ENCODE measurements around the gene LMAN2L.

The LMAN2L gene

GRCh38 chr2:96769814-96770213 lies 29.9 kb upstream of the LMAN2L start:
- Histone ChIP-seq H3K27ac (ENCODE audit: low read length) (no peak overlapping the region), H3K9me3 (ENCODE audit: insufficient read depth, low read depth, low read length) (no peaks in the 10 kb centered on the region), H3K36me3 (ENCODE audit: insufficient read depth, low read depth, low read length) (no peaks in the 10 kb centered on the region), H3K4me1 (ENCODE audit: insufficient read depth, low read length) (no peaks in the 10 kb centered on the region), H3K27me3 (ENCODE audit: insufficient read depth, low read length) (no peaks in the 10 kb centered on the region), H3K4me3 (ENCODE audit: low read length) (no peak overlapping the region), H3K9ac (ENCODE audit: low read depth, low read length) (no peak overlapping the region)

GRCh38 chr2:96768083-96768561 lies 28.3 kb upstream of the LMAN2L start:
- peaks cover 11% of the 10 kb centered on the region; the same call in 1 of the 2 replicates for H3K4me1 ChIP-seq (ENCODE audit: insufficient read depth, low read length)
- no peak overlapping the region for H3K4me3 ChIP-seq (ENCODE audit: low read length)
- no peak overlapping the region; the same call in 1 of the 2 replicates for H3K9ac ChIP-seq (ENCODE audit: low read depth, low read length)

GRCh38 chr2:96767135-96767871 lies 27.4 kb upstream of the LMAN2L start:
- no peaks in the 10 kb centered on the region for H3K36me3 ChIP-seq (ENCODE audit: insufficient read depth, low read depth, low read length)
- no peak overlapping the region for H3K4me3 ChIP-seq (ENCODE audit: low read length)
- H3K27ac ChIP-seq (ENCODE audit: low read length), result no peak overlapping the region
- no peak overlapping the region for H3K9ac ChIP-seq (ENCODE audit: low read depth, low read length)
- no peaks in the 10 kb centered on the region for H3K9me3 ChIP-seq (ENCODE audit: insufficient read depth, low read depth, low read length)
- H3K4me1 ChIP-seq (ENCODE audit: insufficient read depth, low read length), result peaks cover 19% of the 10 kb centered on the region; the same call in 1 of the 2 replicates
- H3K27me3 ChIP-seq (ENCODE audit: insufficient read depth, low read length), result no peaks in the 10 kb centered on the region

More at GRCh38 chr2:96768083-96768561, 28.3 kb upstream of the LMAN2L start:
- no peaks in the 10 kb centered on the region for H3K36me3 ChIP-seq (ENCODE audit: insufficient read depth, low read depth, low read length)
- H3K27me3 ChIP-seq (ENCODE audit: insufficient read depth, low read length), result no peaks in the 10 kb centered on the region
- H3K9me3 ChIP-seq (ENCODE audit: insufficient read depth, low read depth, low read length), result no peaks in the 10 kb centered on the region
- H3K27ac ChIP-seq (ENCODE audit: low read length), result no peak overlapping the region

GRCh38 chr2:96764253-96764637 lies 24.4 kb upstream of the LMAN2L start:
- H3K9me3 ChIP-seq (ENCODE audit: insufficient read depth, low read depth, low read length), result no peaks in the 10 kb centered on the region
- no peak overlapping the region for H3K27ac ChIP-seq (ENCODE audit: low read length)
- peaks cover 11% of the 10 kb centered on the region; the same call in 1 of the 2 replicates for H3K27me3 ChIP-seq (ENCODE audit: insufficient read depth, low read length)
- peak overlapping the region; percentile 57 for H3K9ac ChIP-seq (ENCODE audit: low read depth, low read length)
- no peaks in the 10 kb centered on the region for H3K36me3 ChIP-seq (ENCODE audit: insufficient read depth, low read depth, low read length)
- peak overlapping the region; percentile 73 for H3K4me3 ChIP-seq (ENCODE audit: low read length)
- peaks cover 22% of the 10 kb centered on the region; the same call in 1 of the 2 replicates for H3K4me1 ChIP-seq (ENCODE audit: insufficient read depth, low read length)

- peak overlapping the region; percentile 57 for H3K9ac ChIP-seq (ENCODE audit: low read depth, low read length)
- peaks cover 11% of the 10 kb centered on the region; the same call in 1 of the 2 replicates for H3K27me3 ChIP-seq (ENCODE audit: insufficient read depth, low read length)
- peak overlapping the region; percentile 23 for H3K27ac ChIP-seq (ENCODE audit: low read length)
- no peaks in the 10 kb centered on the region for H3K36me3 ChIP-seq (ENCODE audit: insufficient read depth, low read depth, low read length)
- peaks cover 22% of the 10 kb centered on the region; the same call in 1 of the 2 replicates for H3K4me1 ChIP-seq (ENCODE audit: insufficient read depth, low read length)
- peak overlapping the region; percentile 73 for H3K4me3 ChIP-seq (ENCODE audit: low read length)
- no peaks in the 10 kb centered on the region for H3K9me3 ChIP-seq (ENCODE audit: insufficient read depth, low read depth, low read length)
Measured at GRCh38 chr2:96763511-96764252, 23.8 kb upstream of the LMAN2L start.

GRCh38 chr2:96762529-96763311 lies 22.9 kb upstream of the LMAN2L start:
- Histone ChIP-seq H3K27ac (ENCODE audit: low read length) (peak overlapping the region; percentile 23), H3K9me3 (ENCODE audit: insufficient read depth, low read depth, low read length) (no peaks in the 10 kb centered on the region), H3K9ac (ENCODE audit: low read depth, low read length) (peak overlapping the region; percentile 41), H3K36me3 (ENCODE audit: insufficient read depth, low read depth, low read length) (no peaks in the 10 kb centered on the region), H3K27me3 (ENCODE audit: insufficient read depth, low read length) (peaks cover 11% of the 10 kb centered on the region; the same call in 1 of the 2 replicates), H3K4me3 (ENCODE audit: low read length) (peak overlapping the region; percentile 73), H3K4me1 (ENCODE audit: insufficient read depth, low read length) (peaks cover 22% of the 10 kb centered on the region; the same call in 1 of the 2 replicates)

GRCh38 chr2:96760986-96761832 lies 21.3 kb upstream of the LMAN2L start:
- Histone ChIP-seq H3K9me3 (ENCODE audit: insufficient read depth, low read depth, low read length) (no peaks in the 10 kb centered on the region), H3K36me3 (ENCODE audit: insufficient read depth, low read depth, low read length) (no peaks in the 10 kb centered on the region), H3K27me3 (ENCODE audit: insufficient read depth, low read length) (peaks cover 11% of the 10 kb centered on the region; the same call in 1 of the 2 replicates), H3K4me3 (ENCODE audit: low read length) (peak overlapping the region; percentile 73), H3K4me1 (ENCODE audit: insufficient read depth, low read length) (peaks cover 22% of the 10 kb centered on the region; the same call in 1 of the 2 replicates), H3K27ac (ENCODE audit: low read length) (no peak overlapping the region), H3K9ac (ENCODE audit: low read depth, low read length) (peak overlapping the region; percentile 40; the same call in 1 of the 2 replicates)

GRCh38 chr2:96760036-96760985 lies 20.4 kb upstream of the LMAN2L start, which contains the start of gene CNNM4:
TSS of gene CNNM4 (plus strand) at chr2:96760902. CDS start at chr2:96761000, 98 bp downstream.
- H3K9ac ChIP-seq (ENCODE audit: low read depth, low read length), result peak within 1 kb of the TSS; percentile 69; the same call in 1 of the 2 replicates
- peaks cover 11% of the 10 kb centered on the region; the same call in 1 of the 2 replicates for H3K27me3 ChIP-seq (ENCODE audit: insufficient read depth, low read length)
- peak within 1 kb of the TSS; percentile 73 for H3K4me3 ChIP-seq (ENCODE audit: low read length)
- H3K27ac ChIP-seq (ENCODE audit: low read length), result no peak within 1 kb of the TSS
- H3K4me1 ChIP-seq (ENCODE audit: insufficient read depth, low read length), result peaks cover 22% of the 10 kb centered on the region; the same call in 1 of the 2 replicates
- no peaks in the 10 kb centered on the region for H3K36me3 ChIP-seq (ENCODE audit: insufficient read depth, low read depth, low read length)
- H3K9me3 ChIP-seq (ENCODE audit: insufficient read depth, low read depth, low read length), result no peaks in the 10 kb centered on the region

- peaks cover 11% of the 10 kb centered on the region; the same call in 1 of the 2 replicates for H3K27me3 ChIP-seq (ENCODE audit: insufficient read depth, low read length)
- H3K27ac ChIP-seq (ENCODE audit: low read length), result no peak overlapping the region
- no peak overlapping the region for H3K4me3 ChIP-seq (ENCODE audit: low read length)
- H3K9ac ChIP-seq (ENCODE audit: low read depth, low read length), result no peak overlapping the region
- no peaks in the 10 kb centered on the region for H3K9me3 ChIP-seq (ENCODE audit: insufficient read depth, low read depth, low read length)
- no peaks in the 10 kb centered on the region for H3K36me3 ChIP-seq (ENCODE audit: insufficient read depth, low read depth, low read length)
- peaks cover 22% of the 10 kb centered on the region; the same call in 1 of the 2 replicates for H3K4me1 ChIP-seq (ENCODE audit: insufficient read depth, low read length)
Measured at GRCh38 chr2:96759548-96759947, 19.7 kb upstream of the LMAN2L start.
